GM12872 (cell line): ENCODE data around the gene VDAC1.

ENCODE experiments used
- CTCF ChIP-seq: IDR thresholded peaks from 3 replicates; pipeline ENCODE4 v1.5.1; 2011; ENCODE audit warnings: low read depth, mild to moderate bottlenecking, low read length, moderate library complexity; ENCODE audit not compliant: insufficient read depth

Gene VDAC1

GRCh38 chr5:133933670-133934295 is 71.0 kb downstream of the VDAC1 start:
- no peak for TF ChIP-seq CTCF

- no peak for TF ChIP-seq CTCF
Observed at GRCh38 chr5:133933169-133933509, 71.6 kb downstream of the VDAC1 start.

GRCh38 chr5:133932441-133933168 is 72.2 kb downstream of the VDAC1 start:
- TF ChIP-seq CTCF: no peak

- no peak for TF ChIP-seq CTCF
Observed at GRCh38 chr5:133931546-133931945, 73.2 kb downstream of the VDAC1 start.

- TF ChIP-seq CTCF: no peak
Observed at GRCh38 chr5:133930813-133931090, 74.0 kb downstream of the VDAC1 start.

- no peak for TF ChIP-seq CTCF
Observed at GRCh38 chr5:133930061-133930812, 74.5 kb downstream of the VDAC1 start.

- TF ChIP-seq CTCF: no peak
Observed at GRCh38 chr5:133928587-133929393, 76.0 kb downstream of the VDAC1 start.
